PC-3 (cell line): ENCODE measurements around the gene DEPP1. TPM values are rescaled to one million over a fixed set of nuclear protein-coding genes. Genes with fewer than 3 reads are reported as not detected.

Experiments
- ATAC-seq: fragments of 200-7000 bp; cut with Tn5 transposase; 2 replicates; pipeline ENCODE4 v1.9.1; 2020; ENCODE audit warnings: mild to moderate bottlenecking, moderate library complexity
- BruUV-seq: library from RNA; stranded (reverse); fragments of 400-500 nt; replicated peaks from 2 replicates; lab custom pipeline; 2021; lab: Mats Ljungman, UMichigan
- CTCF ChIA-PET: fragments of 300-600 bp; sonication (Branson Sonifier 250); formaldehyde crosslinking; loops from one replicate; lab custom pipeline; 2022; ENCODE audit warnings: antibody characterized with exemption; lab: Charles Lee
- POLR2A ChIA-PET: fragments of 300-600 bp; sonication (Branson Sonifier 250); formaldehyde crosslinking; loops from one replicate; lab custom pipeline; 2022; ENCODE audit warnings: antibody characterized with exemption; ENCODE audit not compliant: unreplicated experiment; lab: Charles Lee
- DNase-seq: peaks from one replicate; pipeline ENCODE4 v3.0.0-alpha.2; 2015
- H2AFZ ChIP-seq: fragments of 300-600 bp; sonication (generic); 2 replicates; pipeline ENCODE4 v1.6.0; 2016; ENCODE audit warnings: antibody characterized with exemption, low read length
- H3F3A ChIP-seq: fragments of 300-600 bp; sonication (generic); one replicate; pipeline ENCODE4 v1.6.0; 2017; ENCODE audit warnings: antibody characterized with exemption, low read length, control low read depth, mild to moderate bottlenecking; ENCODE audit not compliant: unreplicated experiment
- H3K27ac ChIP-seq: fragments of 300-600 bp; sonication (generic); 2 replicates; pipeline ENCODE4 v1.5.1; 2016; ENCODE audit warnings: mild to moderate bottlenecking, low read length
- H3K27me3 ChIP-seq: fragments of 300-600 bp; sonication (generic); 2 replicates; pipeline ENCODE4 v1.6.1; 2016; ENCODE audit warnings: low read length, mixed read lengths
- H3K36me3 ChIP-seq: fragments of 300-600 bp; sonication (generic); 2 replicates; pipeline ENCODE4 v1.6.1; 2016; ENCODE audit warnings: low read depth, mixed run types, low read length, mixed read lengths
- H3K4me1 ChIP-seq: fragments of 300-600 bp; sonication (generic); 2 replicates; pipeline ENCODE4 v1.5.1; 2016; ENCODE audit warnings: low read length; ENCODE audit not compliant: insufficient read depth
- H3K4me2 ChIP-seq: fragments of 300-600 bp; sonication (generic); 2 replicates; pipeline ENCODE4 v1.6.0; 2016; ENCODE audit warnings: low read length
- H3K4me3 ChIP-seq: fragments of 300-600 bp; sonication (generic); 2 replicates; pipeline ENCODE4 v1.5.1; 2016; ENCODE audit warnings: mild to moderate bottlenecking, low read length, mixed read lengths
- H3K79me2 ChIP-seq: fragments of 300-600 bp; sonication (generic); 2 replicates; pipeline ENCODE4 v1.6.1; 2017; ENCODE audit warnings: low read length, mixed read lengths
- H3K9ac ChIP-seq: fragments of 300-600 bp; sonication (generic); 2 replicates; pipeline ENCODE4 v1.6.0; 2016; ENCODE audit warnings: mild to moderate bottlenecking, low read length
- H3K9me2 ChIP-seq: fragments of 300-600 bp; sonication (generic); replicated peaks from 2 replicates; pipeline ENCODE4 v1.6.1; 2016; ENCODE audit warnings: mixed run types, low read length, mixed read lengths
- H3K9me3 ChIP-seq: fragments of 300-600 bp; sonication (generic); 2 replicates; pipeline ENCODE4 v1.6.1; 2016; ENCODE audit warnings: low read length, mixed read lengths
- H4K20me1 ChIP-seq: fragments of 300-600 bp; sonication (generic); 2 replicates; pipeline ENCODE4 v1.6.1; 2016; ENCODE audit warnings: low read length, mixed read lengths
- CTCF ChIP-seq: fragments of 300-600 bp; sonication (generic); conservative IDR thresholded peaks from 2 replicates; pipeline ENCODE4 v1.5.1; 2017; ENCODE audit warnings: antibody characterized with exemption, low read depth, mild to moderate bottlenecking, low read length
- EZH2 ChIP-seq: fragments of 300-600 bp; sonication (generic); IDR thresholded peaks from one replicate; pipeline ENCODE4 v1.6.1; 2017; ENCODE audit warnings: antibody characterized with exemption, mild to moderate bottlenecking, low read length; ENCODE audit not compliant: unreplicated experiment
- EZH2phosphoT487 ChIP-seq: fragments of 300-600 bp; sonication (generic); IDR thresholded peaks from 2 replicates; pipeline ENCODE4 v1.6.1; 2018; ENCODE audit warnings: mild to moderate bottlenecking, antibody characterized with exemption, low read length, borderline replicate concordance
- intact Hi-C: fragments of 100-400 bp; cut with micrococcal nuclease; formaldehyde crosslinking; loops from 2 replicates; pipeline ENCODE4 v1.9.0; 2023
- total RNA-seq: library from RNA; depleted of rRNA; stranded (reverse); fragments of >200 nt; gene quantifications from 2 replicates; pipeline ENCODE4 v1.2.3, GENCODE V29; 2014

DEPP1 gene
- total RNA-seq, 1 experiment from 2014 or later, result 9.0 TPM

GRCh38 chr10:44962870-44963738 lies 15.5 kb downstream of the DEPP1 start:
- H3K9ac ChIP-seq, result no peak overlapping the region
- no peaks in the 10 kb centered on the region for H3K27me3 ChIP-seq
- DNase-seq (no peak), ATAC-seq (no peak)
- no peaks in the 10 kb centered on the region for H3K9me2 ChIP-seq
- H3K36me3 ChIP-seq, result no peaks in the 10 kb centered on the region
- no peak for TF ChIP-seq EZH2
- TF ChIP-seq CTCF, result peak; percentile 39
- H3K27ac ChIP-seq, result no peak overlapping the region
- H3K4me3 ChIP-seq, result no peak overlapping the region
- H3K79me2 ChIP-seq, result peaks cover 9% of the 10 kb centered on the region
- H2AFZ ChIP-seq, result no peak overlapping the region
- BruUV-seq, result no TSS peak
- POLR2A ChIA-PET, result no interaction called here
- intact Hi-C loops, result no loop called here
- CTCF ChIA-PET, result interaction anchor here (0.6 kb wide), 1 partner anchor 96 kb away, joined by 5 read pairs; no protein-coding TSS in a partner anchor
- no peaks in the 10 kb centered on the region for H4K20me1 ChIP-seq
- no peak overlapping the region for H3K4me2 ChIP-seq
- no peaks in the 10 kb centered on the region for H3F3A ChIP-seq
- no peaks in the 10 kb centered on the region for H3K9me3 ChIP-seq
- H3K4me1 ChIP-seq, result peaks cover 12% of the 10 kb centered on the region

- DNase-seq, result no peak
- BruUV-seq, result no TSS peak
- Histone ChIP-seq H3K79me2 (peaks cover 15% of the 10 kb centered on the region), H4K20me1 (no peaks in the 10 kb centered on the region), H3K4me3 (no peak overlapping the region), H2AFZ (no peak overlapping the region), H3F3A (no peaks in the 10 kb centered on the region), H3K27me3 (no peaks in the 10 kb centered on the region), H3K36me3 (no peaks in the 10 kb centered on the region), H3K4me1 (peaks cover 19% of the 10 kb centered on the region), H3K9me2 (no peaks in the 10 kb centered on the region), H3K4me2 (no peak overlapping the region), H3K27ac (no peak overlapping the region), H3K9ac (no peak overlapping the region), H3K9me3 (no peaks in the 10 kb centered on the region)
- no peak for ATAC-seq
- POLR2A ChIA-PET, result no interaction called here
- intact Hi-C loops, result no loop called here
- no peak for TF ChIP-seq EZH2
- no peak for TF ChIP-seq CTCF
- no peak for TF ChIP-seq EZH2phosphoT487
- CTCF ChIA-PET, result interaction anchor here (0.5 kb wide), 1 partner anchor 15 kb away, joined by 3 read pairs; no protein-coding TSS in a partner anchor
Measured at GRCh38 chr10:44961931-44962750, 16.5 kb downstream of the DEPP1 start.
